HCT116 (cell line): ENCODE results near the gene CFI. TPM values are rescaled to one million over a fixed set of nuclear protein-coding genes. Genes with fewer than 3 reads are reported as not detected.

Experiments
- ATAC-seq: fragments of 200-7000 bp; cut with Tn5 transposase; 2 replicates; pipeline ENCODE4 v1.9.1; 2020; ENCODE audit warnings: mild to moderate bottlenecking, moderate library complexity
- BruUV-seq: library from RNA; stranded (reverse); fragments of 400-500 nt; replicated peaks from 2 replicates; lab custom pipeline; 2021; lab: Mats Ljungman, UMichigan
- CTCF ChIA-PET: fragments of 300-600 bp; sonication (Branson Sonifier 250); formaldehyde crosslinking; loops from one replicate; lab custom pipeline; 2021; ENCODE audit warnings: antibody characterized with exemption; lab: Charles Lee
- POLR2A ChIA-PET: fragments of 300-600, 350-600 bp; sonication (Branson Sonifier 250); formaldehyde crosslinking; loops from one replicate; lab custom pipeline; 2021; ENCODE audit warnings: antibody characterized with exemption; lab: Charles Lee
- RAD21 ChIA-PET, 2 experiments: fragments of 300-600 bp; sonication (Branson Sonifier 250); formaldehyde crosslinking; loops; one replicate each; lab custom pipeline; 2023; ENCODE audit warnings: low total read pairs in 2 of 2; ENCODE audit not compliant: uncharacterized antibody in 2 of 2, unreplicated experiment in 2 of 2, low non-redundant PET in 1 of 2; lab: Charles Lee
- DNase-seq: peaks from one replicate; pipeline ENCODE4 v3.0.0-alpha.2; 2010; ENCODE audit warnings: low read depth, low spot score
- H2AFZ ChIP-seq: fragments of 200-600 bp; shearing (Covaris generic), sonication (generic); 2 replicates; pipeline ENCODE4 v1.6.1; 2017; ENCODE audit warnings: low read depth, mixed run types, mixed read lengths, antibody characterized with exemption, low read length; ENCODE audit not compliant: poor library complexity, severe bottlenecking
- H3K27ac ChIP-seq: 2 replicates; pipeline ENCODE4 v1.5.1; 2012; ENCODE audit warnings: low read depth, low read length
- H3K27me3 ChIP-seq: fragments of 200-600 bp; sonication (generic); 2 replicates; pipeline ENCODE4 v1.6.1; 2016; ENCODE audit warnings: mixed run types, low read length, mixed read lengths; ENCODE audit not compliant: insufficient read depth
- H3K36me3 ChIP-seq, 2 experiments: fragments of 200-500 bp in 1 of 2; fragments of 200-600 bp in 1 of 2; sonication (Bioruptor generic) in 1 of 2; sonication (generic) in 1 of 2; 2 replicates each; pipeline versions ENCODE4 v1.5.1 to v1.6.1; 2014 to 2016; ENCODE audit warnings: low read length in 2 of 2, inconsistent platforms in 1 of 2, mixed read lengths in 1 of 2, mixed run types in 1 of 2; ENCODE audit not compliant: insufficient read depth in 2 of 2, control insufficient read depth in 1 of 2
- H3K4me1 ChIP-seq, 2 experiments: fragments of 200-600 bp in 1 of 2; sonication (generic) in 1 of 2; 2 replicates each; pipeline versions ENCODE4 v1.5.1 to v1.6.1; 2012 to 2017; ENCODE audit warnings: low read length in 2 of 2, inconsistent platforms in 1 of 2, mild to moderate bottlenecking in 1 of 2, mixed read lengths in 1 of 2, mixed run types in 1 of 2, moderate library complexity in 1 of 2; ENCODE audit not compliant: insufficient read depth in 2 of 2, control insufficient read depth in 1 of 2
- H3K4me2 ChIP-seq: fragments of 200-600 bp; sonication (generic); 2 replicates; pipeline ENCODE4 v1.6.1; 2017; ENCODE audit warnings: mixed run types, low read length, mixed read lengths
- H3K4me3 ChIP-seq, 2 experiments: fragments of 200-600 bp in 1 of 2; sonication (generic) in 1 of 2; replicated peaks in 1 of 2; 2 replicates each; pipeline ENCODE4 v1.5.1; 2011 to 2016; ENCODE audit warnings: low read length in 2 of 2, control low read depth in 1 of 2, low read depth in 1 of 2, mild to moderate bottlenecking in 1 of 2, mixed read lengths in 1 of 2, mixed run types in 1 of 2
- H3K79me2 ChIP-seq: fragments of 200-600 bp; sonication (generic); 2 replicates; pipeline ENCODE4 v1.6.1; 2017; ENCODE audit warnings: mild to moderate bottlenecking, mixed run types, low read length, moderate library complexity, mixed read lengths; ENCODE audit not compliant: insufficient read depth
- H3K9ac ChIP-seq: fragments of 200-600 bp; sonication (generic); 2 replicates; pipeline ENCODE4 v1.6.1; 2016; ENCODE audit warnings: low read length, mixed read lengths
- H3K9me2 ChIP-seq: fragments of 200-600 bp; sonication (generic), shearing (Covaris generic); 2 replicates; pipeline ENCODE4 v1.6.1; 2017; ENCODE audit warnings: mixed run types, mild to moderate bottlenecking, moderate library complexity; ENCODE audit not compliant: insufficient read depth
- H3K9me3 ChIP-seq, 2 experiments: fragments of 200-500 bp in 1 of 2; fragments of 200-600 bp in 1 of 2; sonication (Bioruptor generic) in 1 of 2; sonication (generic) in 1 of 2; 2 replicates each; pipeline ENCODE4 v1.6.1; 2014 to 2017; ENCODE audit warnings: low read length in 2 of 2, mixed read lengths in 2 of 2, inconsistent platforms in 1 of 2, low read depth in 1 of 2, mild to moderate bottlenecking in 1 of 2, mixed run types in 1 of 2, moderate library complexity in 1 of 2; ENCODE audit not compliant: control insufficient read depth in 1 of 2, insufficient read depth in 1 of 2
- H4K20me1 ChIP-seq: fragments of 200-600 bp; sonication (generic), shearing (Covaris generic); 2 replicates; pipeline ENCODE4 v1.6.1; 2017; ENCODE audit warnings: mixed run types, mild to moderate bottlenecking, moderate library complexity; ENCODE audit not compliant: insufficient read depth
- CBX3 ChIP-seq: IDR thresholded peaks from 2 replicates; pipeline ENCODE4 v1.6.1; 2012; ENCODE audit warnings: low read depth
- EGR1 ChIP-seq: IDR thresholded peaks from 2 replicates; pipeline ENCODE4 v1.6.1; 2012; ENCODE audit warnings: low read depth
- ELF1 ChIP-seq: IDR thresholded peaks from 2 replicates; pipeline ENCODE4 v1.6.1; 2012; ENCODE audit warnings: low read depth, borderline replicate concordance
- EZH2phosphoT487 ChIP-seq: fragments of 200-600 bp; IDR thresholded peaks from 2 replicates; pipeline ENCODE4 v1.6.1; 2018; ENCODE audit warnings: antibody characterized with exemption, borderline replicate concordance
- FOSL1 ChIP-seq: IDR thresholded peaks from 2 replicates; pipeline ENCODE4 v1.6.1; 2012; ENCODE audit warnings: low read depth
- POLR2A ChIP-seq: IDR thresholded peaks from 2 replicates; pipeline ENCODE4 v1.7.0; 2011; ENCODE audit warnings: borderline replicate concordance; ENCODE audit not compliant: insufficient read depth, insufficient read length; ENCODE audit errors: extremely low read depth
- POLR2AphosphoS5 ChIP-seq: IDR thresholded peaks from 2 replicates; pipeline ENCODE4 v1.6.1; 2011; ENCODE audit warnings: mild to moderate bottlenecking, low read depth, low read length, moderate library complexity
- RAD21 ChIP-seq: IDR thresholded peaks from 2 replicates; pipeline ENCODE4 v1.6.1; 2012; ENCODE audit warnings: low read depth, mild to moderate bottlenecking
- SP1 ChIP-seq: IDR thresholded peaks from 2 replicates; pipeline ENCODE4 v1.6.1; 2012; ENCODE audit warnings: low read depth
- SRF ChIP-seq: IDR thresholded peaks from 2 replicates; pipeline ENCODE4 v1.6.1; 2012; ENCODE audit warnings: low read depth
- YY1 ChIP-seq: IDR thresholded peaks from 2 replicates; pipeline ENCODE4 v1.6.1; 2011; ENCODE audit warnings: low read length, low read depth, moderate library complexity, mild to moderate bottlenecking; ENCODE audit not compliant: insufficient replicate concordance; ENCODE audit errors: extremely low read depth
- ZFX ChIP-seq: fragments of 450-650 bp; IDR thresholded peaks from 2 replicates; pipeline ENCODE4 v1.6.1; 2017
- ZNF274 ChIP-seq: fragments of 200-500 bp; sonication (Bioruptor generic); IDR thresholded peaks from 2 replicates; pipeline ENCODE4 v1.6.1; 2014; ENCODE audit warnings: mild to moderate bottlenecking, low read depth, low read length, inconsistent platforms
- intact Hi-C: fragments of 100-400 bp; cut with micrococcal nuclease; formaldehyde crosslinking; loops from 2 replicates; pipeline ENCODE4 v1.10.0; 2022
- total RNA-seq: library from RNA; stranded (reverse); gene quantifications from one replicate; pipeline ENCODE4 v1.2.1, GENCODE V29; 2021; ENCODE audit not compliant: unreplicated experiment
- TF ChIP-seq, protein P1 (sequence below): IDR thresholded peaks from 2 replicates; pipeline ENCODE4 v1.6.1; 2011; ENCODE audit warnings: mild to moderate bottlenecking, low read length, moderate library complexity; ENCODE audit not compliant: insufficient replicate concordance; ENCODE audit errors: extremely low read depth
- TF ChIP-seq, protein P2 (sequence below): IDR thresholded peaks from 2 replicates; pipeline ENCODE4 v1.6.1; 2012

Gene CFI
- total RNA-seq, 1 experiment from 2014 or later: 0.84 TPM

DNA sequence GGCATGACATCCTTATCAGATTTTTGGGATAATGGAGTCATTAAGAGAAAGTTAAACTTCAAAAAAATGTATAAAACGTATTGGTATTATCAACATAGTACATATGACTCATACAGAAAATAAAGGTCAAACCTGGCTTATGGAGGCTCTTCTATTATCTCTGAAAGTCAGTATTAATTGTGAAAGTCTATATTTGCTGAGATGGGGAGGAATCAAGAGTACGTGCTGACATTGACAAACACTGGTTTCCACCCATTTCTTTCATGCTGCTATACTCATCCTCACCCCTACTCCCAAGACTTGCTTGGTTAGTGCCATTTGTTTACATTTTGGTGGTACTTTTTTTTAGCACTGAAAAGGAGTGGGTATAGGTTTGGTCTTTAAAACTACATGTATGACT is 41.1 kb downstream of the CFI start:
- no peak overlapping the region for H3K4me3 ChIP-seq
- no peak overlapping the region for H3K4me2 ChIP-seq
- H3K79me2 ChIP-seq: no peaks in the 10 kb centered on the region
- no peak overlapping the region for H3K9ac ChIP-seq
- DNase-seq: no peak
- POLR2A ChIA-PET: no interaction called here
- no TSS peak for BruUV-seq
- RAD21 ChIA-PET: no interaction called here
- no peaks in the 10 kb centered on the region for H3K4me1 ChIP-seq
- no peak overlapping the region for H3K27ac ChIP-seq
- CTCF ChIA-PET: no interaction called here
- no peaks in the 10 kb centered on the region for H3K36me3 ChIP-seq
- H3K9me3 ChIP-seq: no peaks in the 10 kb centered on the region
- intact Hi-C loops: no loop called here
- H3K27me3 ChIP-seq: no peaks in the 10 kb centered on the region
- ATAC-seq: no peak
- no peak overlapping the region for H2AFZ ChIP-seq
- TF ChIP-seq EZH2phosphoT487 (no peak), EGR1 (no peak), ELF1 (no peak), CBX3 (no peak), SP1 (no peak)
- TF ChIP-seq, protein P1, sequence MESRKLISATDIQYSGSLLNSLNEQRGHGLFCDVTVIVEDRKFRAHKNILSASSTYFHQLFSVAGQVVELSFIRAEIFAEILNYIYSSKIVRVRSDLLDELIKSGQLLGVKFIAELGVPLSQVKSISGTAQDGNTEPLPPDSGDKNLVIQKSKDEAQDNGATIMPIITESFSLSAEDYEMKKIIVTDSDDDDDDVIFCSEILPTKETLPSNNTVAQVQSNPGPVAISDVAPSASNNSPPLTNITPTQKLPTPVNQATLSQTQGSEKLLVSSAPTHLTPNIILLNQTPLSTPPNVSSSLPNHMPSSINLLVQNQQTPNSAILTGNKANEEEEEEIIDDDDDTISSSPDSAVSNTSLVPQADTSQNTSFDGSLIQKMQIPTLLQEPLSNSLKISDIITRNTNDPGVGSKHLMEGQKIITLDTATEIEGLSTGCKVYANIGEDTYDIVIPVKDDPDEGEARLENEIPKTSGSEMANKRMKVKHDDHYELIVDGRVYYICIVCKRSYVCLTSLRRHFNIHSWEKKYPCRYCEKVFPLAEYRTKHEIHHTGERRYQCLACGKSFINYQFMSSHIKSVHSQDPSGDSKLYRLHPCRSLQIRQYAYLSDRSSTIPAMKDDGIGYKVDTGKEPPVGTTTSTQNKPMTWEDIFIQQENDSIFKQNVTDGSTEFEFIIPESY: no peak
- no peaks in the 10 kb centered on the region for H4K20me1 ChIP-seq
- H3K9me2 ChIP-seq: no peaks in the 10 kb centered on the region

DNA sequence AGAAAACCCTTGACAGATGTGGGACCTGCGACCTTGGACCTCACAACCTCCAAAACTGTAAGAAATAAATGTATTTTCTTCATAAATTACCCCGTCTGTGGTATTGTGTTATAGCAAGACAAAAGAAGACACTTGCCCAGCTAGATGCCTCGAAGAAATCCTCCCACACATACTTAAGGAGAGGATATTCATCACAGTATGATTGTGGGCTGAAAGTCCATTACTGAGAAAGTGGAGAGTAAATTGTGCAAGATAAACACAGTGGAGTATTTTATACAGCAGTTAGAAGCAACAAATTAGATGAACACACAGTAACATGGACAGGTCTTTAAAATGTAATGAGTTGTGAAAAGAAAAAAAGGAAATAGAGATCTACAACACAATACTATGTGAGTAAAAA is 46.1 kb downstream of the CFI start:
- no peak overlapping the region for H3K9ac ChIP-seq
- no peaks in the 10 kb centered on the region for H3K36me3 ChIP-seq
- H3K79me2 ChIP-seq: no peaks in the 10 kb centered on the region
- H4K20me1 ChIP-seq: no peaks in the 10 kb centered on the region; the same call in 1 of the 2 replicates
- RAD21 ChIA-PET: no interaction called here
- no TSS peak for BruUV-seq
- no peak overlapping the region for H3K4me3 ChIP-seq
- DNase-seq: no peak
- TF ChIP-seq POLR2A (no peak), SRF (no peak), YY1 (no peak), POLR2AphosphoS5 (no peak), ZNF274 (no peak), ELF1 (no peak), RAD21 (no peak), ZFX (no peak), FOSL1 (no peak)
- TF ChIP-seq, protein P1: no peak
- TF ChIP-seq, protein P2, sequence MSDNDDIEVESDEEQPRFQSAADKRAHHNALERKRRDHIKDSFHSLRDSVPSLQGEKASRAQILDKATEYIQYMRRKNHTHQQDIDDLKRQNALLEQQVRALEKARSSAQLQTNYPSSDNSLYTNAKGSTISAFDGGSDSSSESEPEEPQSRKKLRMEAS: no peak
- H2AFZ ChIP-seq: no peak overlapping the region
- no peaks in the 10 kb centered on the region for H3K27me3 ChIP-seq
- POLR2A ChIA-PET: no interaction called here
- no peak overlapping the region for H3K27ac ChIP-seq
- H3K9me2 ChIP-seq: no peaks in the 10 kb centered on the region
- no peak overlapping the region for H3K4me2 ChIP-seq
- no peaks in the 10 kb centered on the region for H3K9me3 ChIP-seq
- no peaks in the 10 kb centered on the region for H3K4me1 ChIP-seq
- no peak for ATAC-seq
- intact Hi-C loops: no loop called here
- CTCF ChIA-PET: no interaction called here
